Measurements from ENCODE around the gene ST6GALNAC3.

- TF ChIP-seq, protein P1, sequence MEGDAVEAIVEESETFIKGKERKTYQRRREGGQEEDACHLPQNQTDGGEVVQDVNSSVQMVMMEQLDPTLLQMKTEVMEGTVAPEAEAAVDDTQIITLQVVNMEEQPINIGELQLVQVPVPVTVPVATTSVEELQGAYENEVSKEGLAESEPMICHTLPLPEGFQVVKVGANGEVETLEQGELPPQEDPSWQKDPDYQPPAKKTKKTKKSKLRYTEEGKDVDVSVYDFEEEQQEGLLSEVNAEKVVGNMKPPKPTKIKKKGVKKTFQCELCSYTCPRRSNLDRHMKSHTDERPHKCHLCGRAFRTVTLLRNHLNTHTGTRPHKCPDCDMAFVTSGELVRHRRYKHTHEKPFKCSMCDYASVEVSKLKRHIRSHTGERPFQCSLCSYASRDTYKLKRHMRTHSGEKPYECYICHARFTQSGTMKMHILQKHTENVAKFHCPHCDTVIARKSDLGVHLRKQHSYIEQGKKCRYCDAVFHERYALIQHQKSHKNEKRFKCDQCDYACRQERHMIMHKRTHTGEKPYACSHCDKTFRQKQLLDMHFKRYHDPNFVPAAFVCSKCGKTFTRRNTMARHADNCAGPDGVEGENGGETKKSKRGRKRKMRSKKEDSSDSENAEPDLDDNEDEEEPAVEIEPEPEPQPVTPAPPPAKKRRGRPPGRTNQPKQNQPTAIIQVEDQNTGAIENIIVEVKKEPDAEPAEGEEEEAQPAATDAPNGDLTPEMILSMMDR (IDR thresholded peaks at IDR 0.05) = no peak
- no peak for TF ChIP-seq POLR2A (IDR thresholded peaks at IDR 0.05)
These were observed 30.8 kb downstream of the ST6GALNAC3 start for GRCh38 chr1:76105372-76105771.
